GF-D8 (cell line): ENCODE data around the gene HOXA7.

Experiments used
- DNase-seq: peaks from one replicate; lab custom pipeline; 2025; lab: John Stamatoyannopoulos, UW

Gene HOXA7

GRCh38 chr7:27133409-27134231 lies 22.9 kb downstream of the HOXA7 start:
- no peak for DNase-seq

- no peak for DNase-seq
Measured at GRCh38 chr7:27132978-27133377, 23.5 kb downstream of the HOXA7 start.

- DNase-seq = no peak
Measured at GRCh38 chr7:27132214-27132613, 24.3 kb downstream of the HOXA7 start.

- DNase-seq = no peak
Measured at GRCh38 chr7:27131390-27131819, 25.1 kb downstream of the HOXA7 start.

GRCh38 chr7:27130540-27131389 lies 25.7 kb downstream of the HOXA7 start, which contains the start of gene HOXA4:
HOXA4 (minus strand) TSS chr7:27130757; CDS start chr7:27130733, 24 bp downstream.
- no peak for DNase-seq

- DNase-seq = no peak
Measured at GRCh38 chr7:27129729-27130539, 26.5 kb downstream of the HOXA7 start.

- DNase-seq = no peak
Measured at GRCh38 chr7:27128776-27129728, 27.4 kb downstream of the HOXA7 start.

- no peak for DNase-seq
Measured at GRCh38 chr7:27128034-27128433, 28.4 kb downstream of the HOXA7 start.

- no peak for DNase-seq
Measured at GRCh38 chr7:27126596-27127327, 29.7 kb downstream of the HOXA7 start.

GRCh38 chr7:27125986-27126394 lies 30.5 kb downstream of the HOXA7 start:
- no peak for DNase-seq

- DNase-seq = no peak
Measured at GRCh38 chr7:27124902-27125689, 31.4 kb downstream of the HOXA7 start.

- DNase-seq = no peak
Measured at GRCh38 chr7:27124096-27124901, 32.2 kb downstream of the HOXA7 start.

- no peak for DNase-seq
Measured at GRCh38 chr7:27123477-27124053, 32.9 kb downstream of the HOXA7 start.

GRCh38 chr7:27123007-27123476 lies 33.4 kb downstream of the HOXA7 start:
- no peak for DNase-seq

GRCh38 chr7:27122077-27122910 lies 34.2 kb downstream of the HOXA7 start:
- no peak for DNase-seq

GRCh38 chr7:27121684-27122076 lies 34.8 kb downstream of the HOXA7 start:
- DNase-seq = no peak

GRCh38 chr7:27119412-27119911 lies 37.0 kb downstream of the HOXA7 start:
- DNase-seq = no peak
